ENCODE measurements around the gene RAB31.

The RAB31 gene

GRCh38 chr18:9866627-9867026, 158.5 kb downstream of the RAB31 start:
- H3K9me3 ChIP-seq (ENCODE audit: control insufficient read depth in 2 of 2, low read length in 2 of 2): peaks cover 0 to 4% of the 10 kb centered on the region in 2 donors
- no peaks in the 10 kb centered on the region for H3K27me3 ChIP-seq (ENCODE audit: control insufficient read depth in 2 of 2, insufficient read depth in 2 of 2, low read length in 2 of 2)
- no peak overlapping the region for H3K9ac ChIP-seq (ENCODE audit: low read depth in 1 of 2, low read length in 2 of 2)
- no peak overlapping the region for H3K4me3 ChIP-seq (ENCODE audit: low read length in 2 of 2)
- H3K27ac ChIP-seq (ENCODE audit: low read depth in 2 of 2, low read length in 2 of 2): no peak overlapping the region
- peaks cover 12 to 23% of the 10 kb centered on the region in 2 donors for H3K4me1 ChIP-seq (ENCODE audit: control insufficient read depth in 2 of 2, insufficient read depth in 2 of 2, low read length in 2 of 2)
- H3K36me3 ChIP-seq (ENCODE audit: control insufficient read depth in 2 of 2, insufficient read depth in 2 of 2, low read length in 2 of 2): no peaks in the 10 kb centered on the region

- H3K4me3 ChIP-seq (ENCODE audit: low read length in 2 of 2): no peak overlapping the region
- no peaks in the 10 kb centered on the region for H3K27me3 ChIP-seq (ENCODE audit: control insufficient read depth in 2 of 2, insufficient read depth in 2 of 2, low read length in 2 of 2)
- peaks cover 12 to 23% of the 10 kb centered on the region in 2 donors for H3K4me1 ChIP-seq (ENCODE audit: control insufficient read depth in 2 of 2, insufficient read depth in 2 of 2, low read length in 2 of 2)
- H3K36me3 ChIP-seq (ENCODE audit: control insufficient read depth in 2 of 2, insufficient read depth in 2 of 2, low read length in 2 of 2): no peaks in the 10 kb centered on the region
- no peak overlapping the region for H3K9ac ChIP-seq (ENCODE audit: low read depth in 1 of 2, low read length in 2 of 2)
- H3K27ac ChIP-seq (ENCODE audit: low read depth in 2 of 2, low read length in 2 of 2): no peak overlapping the region
- H3K9me3 ChIP-seq (ENCODE audit: control insufficient read depth in 2 of 2, low read length in 2 of 2): peaks cover 0 to 4% of the 10 kb centered on the region in 2 donors
These were observed 159.0 kb downstream of the RAB31 start for GRCh38 chr18:9867071-9867594.

DNA sequence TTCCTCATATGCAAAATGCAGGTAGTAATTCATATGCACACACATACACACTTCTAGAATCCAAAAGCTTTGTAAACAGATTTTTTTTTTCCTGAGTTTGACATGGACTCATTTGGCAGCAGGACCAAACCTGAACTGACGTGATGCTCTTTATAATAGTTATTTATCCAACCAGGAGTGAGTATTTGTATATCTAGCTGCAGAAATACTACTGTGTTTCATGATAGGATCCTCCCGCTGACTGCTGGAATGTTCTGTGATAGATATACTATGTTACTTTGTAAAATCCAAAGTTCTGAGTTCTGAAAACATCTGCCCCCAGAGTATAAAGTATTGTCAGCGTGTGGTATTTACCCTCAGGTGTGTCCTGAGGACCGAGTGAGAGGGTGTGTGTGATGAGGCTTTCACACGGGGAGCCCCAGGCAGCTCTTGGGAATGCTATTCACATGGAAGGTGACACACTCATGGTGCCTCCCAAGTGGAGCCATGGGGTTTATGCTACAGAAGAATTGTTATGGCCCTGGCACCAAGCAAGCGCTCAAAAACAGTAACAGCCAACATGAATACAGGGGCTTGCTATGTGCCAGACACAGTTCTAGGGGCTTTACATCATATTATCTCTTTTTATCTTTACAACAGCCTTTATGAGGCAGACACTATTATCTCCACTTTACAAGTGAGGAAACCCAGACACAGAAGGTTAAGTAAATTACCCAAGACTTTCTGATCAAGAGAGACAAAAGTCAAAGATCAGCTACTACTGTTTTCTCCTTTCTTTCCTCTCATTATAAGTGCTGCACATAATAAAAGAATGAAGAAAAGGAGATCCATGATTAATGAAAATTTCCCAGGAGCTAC, 161.0 kb downstream of the RAB31 start:
- Histone ChIP-seq H3K27ac (ENCODE audit: low read depth in 2 of 2, low read length in 2 of 2) (peak overlapping the region; percentile 38 to 64), H3K27me3 (ENCODE audit: control insufficient read depth in 2 of 2, insufficient read depth in 2 of 2, low read length in 2 of 2) (no peaks in the 10 kb centered on the region), H3K36me3 (ENCODE audit: control insufficient read depth in 2 of 2, insufficient read depth in 2 of 2, low read length in 2 of 2) (no peaks in the 10 kb centered on the region), H3K9ac (ENCODE audit: low read depth in 1 of 2, low read length in 2 of 2) (peak overlapping the region in 1 of 2 donors; percentile 5), H3K9me3 (ENCODE audit: control insufficient read depth in 2 of 2, low read length in 2 of 2) (peaks cover 0 to 4% of the 10 kb centered on the region in 2 donors), H3K4me1 (ENCODE audit: control insufficient read depth in 2 of 2, insufficient read depth in 2 of 2, low read length in 2 of 2) (peaks cover 12 to 23% of the 10 kb centered on the region in 2 donors), H3K4me3 (ENCODE audit: low read length in 2 of 2) (peak overlapping the region; percentile 0 to 23)

DNA sequence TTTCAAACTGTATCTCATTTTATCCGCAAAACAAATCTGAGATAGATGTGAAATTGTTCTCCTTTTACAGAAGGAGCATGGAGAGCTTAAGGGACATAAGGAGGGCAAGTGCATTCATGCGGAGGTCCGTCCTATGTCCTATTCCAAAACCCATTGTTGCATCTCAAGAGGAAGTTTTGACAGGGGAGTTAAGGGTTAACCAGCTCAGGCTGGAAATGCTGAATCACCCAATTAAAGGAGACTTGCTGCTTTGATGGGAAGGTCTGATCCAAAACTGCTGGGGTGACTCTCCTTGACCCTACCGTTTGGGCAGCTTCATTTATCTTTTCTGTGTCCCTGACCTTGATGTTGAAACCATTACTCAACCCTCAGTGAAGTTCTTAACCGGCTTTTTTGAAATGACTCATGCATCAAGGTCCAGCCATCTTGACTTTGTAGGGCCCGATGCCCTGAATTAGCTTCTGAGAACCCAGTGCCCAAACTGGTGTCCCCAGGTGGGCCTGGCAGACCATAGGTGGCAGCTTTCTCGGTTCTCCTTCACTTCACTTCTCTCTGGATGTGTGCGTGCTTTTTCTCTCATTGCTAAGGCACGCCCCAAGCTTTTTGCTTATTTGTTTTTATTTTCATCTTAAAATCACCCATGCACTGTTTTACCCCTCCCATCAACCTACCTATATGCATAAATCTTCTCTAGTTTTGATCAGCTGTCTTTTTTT, 161.8 kb downstream of the RAB31 start:
- Histone ChIP-seq H3K9ac (ENCODE audit: low read depth in 1 of 2, low read length in 2 of 2) (peak overlapping the region in 1 of 2 donors; percentile 30), H3K9me3 (ENCODE audit: control insufficient read depth in 2 of 2, low read length in 2 of 2) (peaks cover 0 to 4% of the 10 kb centered on the region in 2 donors), H3K27ac (ENCODE audit: low read depth in 2 of 2, low read length in 2 of 2) (peak overlapping the region; percentile 69)

GRCh38 chr18:9870431-9871008, 162.4 kb downstream of the RAB31 start:
- no peaks in the 10 kb centered on the region for H3K36me3 ChIP-seq (ENCODE audit: control insufficient read depth in 2 of 2, insufficient read depth in 2 of 2, low read length in 2 of 2)
- peak overlapping the region; percentile 69 for H3K27ac ChIP-seq (ENCODE audit: low read depth in 2 of 2, low read length in 2 of 2)
- H3K27me3 ChIP-seq (ENCODE audit: control insufficient read depth in 2 of 2, insufficient read depth in 2 of 2, low read length in 2 of 2): no peaks in the 10 kb centered on the region
- H3K4me1 ChIP-seq (ENCODE audit: control insufficient read depth in 2 of 2, insufficient read depth in 2 of 2, low read length in 2 of 2): peaks cover 12 to 23% of the 10 kb centered on the region in 2 donors
- H3K9ac ChIP-seq (ENCODE audit: low read depth in 1 of 2, low read length in 2 of 2): peak overlapping the region in 1 of 2 donors; percentile 30
- peaks cover 0 to 3% of the 10 kb centered on the region in 2 donors for H3K9me3 ChIP-seq (ENCODE audit: control insufficient read depth in 2 of 2, low read length in 2 of 2)
- no peak overlapping the region for H3K4me3 ChIP-seq (ENCODE audit: low read length in 2 of 2)

More for the DNA sequence above, 161.8 kb downstream of the RAB31 start:
- Histone ChIP-seq H3K4me1 (ENCODE audit: control insufficient read depth in 2 of 2, insufficient read depth in 2 of 2, low read length in 2 of 2) (peaks cover 12 to 23% of the 10 kb centered on the region in 2 donors), H3K27me3 (ENCODE audit: control insufficient read depth in 2 of 2, insufficient read depth in 2 of 2, low read length in 2 of 2) (no peaks in the 10 kb centered on the region), H3K4me3 (ENCODE audit: low read length in 2 of 2) (no peak overlapping the region), H3K36me3 (ENCODE audit: control insufficient read depth in 2 of 2, insufficient read depth in 2 of 2, low read length in 2 of 2) (no peaks in the 10 kb centered on the region)

DNA sequence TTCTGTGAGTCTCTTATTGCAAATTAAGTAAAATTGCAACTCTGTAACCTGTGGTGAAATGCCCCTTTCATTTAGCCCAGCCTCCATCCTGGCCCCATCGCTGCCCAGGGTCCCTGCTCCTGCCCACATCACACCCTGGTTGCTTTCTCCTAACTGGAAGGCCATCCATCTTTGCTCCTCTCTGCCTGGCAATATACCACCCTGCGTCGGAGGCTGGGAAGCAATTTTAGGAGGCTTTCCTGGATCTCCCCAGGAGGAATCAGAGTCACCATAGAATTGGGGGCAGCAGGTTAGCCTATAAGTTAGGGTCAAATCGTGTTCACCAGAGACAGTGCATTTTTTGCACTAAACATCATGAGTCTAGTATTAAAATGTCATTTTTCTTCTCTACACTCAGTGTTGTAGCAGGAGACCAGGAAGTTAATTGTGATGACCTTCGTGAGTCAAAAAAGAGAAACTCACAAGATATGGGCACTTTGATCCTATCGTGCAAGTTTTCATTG, 163.2 kb downstream of the RAB31 start:
- H3K4me3 ChIP-seq (ENCODE audit: low read length in 2 of 2): no peak overlapping the region
- no peaks in the 10 kb centered on the region for H3K9me3 ChIP-seq (ENCODE audit: control insufficient read depth in 2 of 2, low read length in 2 of 2)
- H3K36me3 ChIP-seq (ENCODE audit: control insufficient read depth in 2 of 2, insufficient read depth in 2 of 2, low read length in 2 of 2): no peaks in the 10 kb centered on the region
- no peak overlapping the region for H3K27ac ChIP-seq (ENCODE audit: low read depth in 2 of 2, low read length in 2 of 2)
- H3K4me1 ChIP-seq (ENCODE audit: control insufficient read depth in 2 of 2, insufficient read depth in 2 of 2, low read length in 2 of 2): peaks cover 12 to 23% of the 10 kb centered on the region in 2 donors
- H3K27me3 ChIP-seq (ENCODE audit: control insufficient read depth in 2 of 2, insufficient read depth in 2 of 2, low read length in 2 of 2): no peaks in the 10 kb centered on the region
- no peak overlapping the region for H3K9ac ChIP-seq (ENCODE audit: low read depth in 1 of 2, low read length in 2 of 2)

GRCh38 chr18:9872823-9873222, 164.7 kb downstream of the RAB31 start:
- H3K9me3 ChIP-seq (ENCODE audit: control insufficient read depth in 2 of 2, low read length in 2 of 2): no peaks in the 10 kb centered on the region
- no peak overlapping the region for H3K27ac ChIP-seq (ENCODE audit: low read depth in 2 of 2, low read length in 2 of 2)
- no peaks in the 10 kb centered on the region for H3K36me3 ChIP-seq (ENCODE audit: control insufficient read depth in 2 of 2, insufficient read depth in 2 of 2, low read length in 2 of 2)
- no peak overlapping the region for H3K4me3 ChIP-seq (ENCODE audit: low read length in 2 of 2)
- peaks cover 12 to 23% of the 10 kb centered on the region in 2 donors for H3K4me1 ChIP-seq (ENCODE audit: control insufficient read depth in 2 of 2, insufficient read depth in 2 of 2, low read length in 2 of 2)
- no peaks in the 10 kb centered on the region for H3K27me3 ChIP-seq (ENCODE audit: control insufficient read depth in 2 of 2, insufficient read depth in 2 of 2, low read length in 2 of 2)
- no peak overlapping the region for H3K9ac ChIP-seq (ENCODE audit: low read depth in 1 of 2, low read length in 2 of 2)

- Histone ChIP-seq H3K4me1 (ENCODE audit: control insufficient read depth in 2 of 2, insufficient read depth in 2 of 2, low read length in 2 of 2) (peaks cover 7 to 11% of the 10 kb centered on the region in 2 donors), H3K27ac (ENCODE audit: low read depth in 2 of 2, low read length in 2 of 2) (no peak overlapping the region), H3K9ac (ENCODE audit: low read depth in 1 of 2, low read length in 2 of 2) (no peak overlapping the region), H3K4me3 (ENCODE audit: low read length in 2 of 2) (no peak overlapping the region), H3K27me3 (ENCODE audit: control insufficient read depth in 2 of 2, insufficient read depth in 2 of 2, low read length in 2 of 2) (no peaks in the 10 kb centered on the region), H3K9me3 (ENCODE audit: control insufficient read depth in 2 of 2, low read length in 2 of 2) (no peaks in the 10 kb centered on the region), H3K36me3 (ENCODE audit: control insufficient read depth in 2 of 2, insufficient read depth in 2 of 2, low read length in 2 of 2) (no peaks in the 10 kb centered on the region)
These were observed 166.6 kb downstream of the RAB31 start for GRCh38 chr18:9874728-9875127.

GRCh38 chr18:9876212-9876866, 168.2 kb downstream of the RAB31 start:
- H3K27me3 ChIP-seq (ENCODE audit: control insufficient read depth in 2 of 2, insufficient read depth in 2 of 2, low read length in 2 of 2): no peaks in the 10 kb centered on the region
- H3K4me1 ChIP-seq (ENCODE audit: control insufficient read depth in 2 of 2, insufficient read depth in 2 of 2, low read length in 2 of 2): no peaks in the 10 kb centered on the region
- no peaks in the 10 kb centered on the region for H3K9me3 ChIP-seq (ENCODE audit: control insufficient read depth in 2 of 2, low read length in 2 of 2)
- no peak overlapping the region for H3K4me3 ChIP-seq (ENCODE audit: low read length in 2 of 2)
- no peaks in the 10 kb centered on the region for H3K36me3 ChIP-seq (ENCODE audit: control insufficient read depth in 2 of 2, insufficient read depth in 2 of 2, low read length in 2 of 2)
- no peak overlapping the region for H3K9ac ChIP-seq (ENCODE audit: low read depth in 1 of 2, low read length in 2 of 2)
- no peak overlapping the region for H3K27ac ChIP-seq (ENCODE audit: low read depth in 2 of 2, low read length in 2 of 2)

All from mucosa of rectum (tissue), 2 donors.